ENCODE results near the gene FMO1. TPM values are rescaled to one million over a fixed set of nuclear protein-coding genes. Genes with fewer than 3 reads are reported as not detected.
"Not testable (repeated sequence)": the region's sequence is repeated elsewhere in the genome, so short reads cannot be mapped to it uniquely, and the experiment has no call there.

Gene FMO1
- total RNA-seq, 6 experiments from 2014 or later: not detected

GRCh38 chr1:171226747-171227370 lies 21.4 kb upstream of the FMO1 start:
- no peaks in the 10 kb centered on the region for H3K36me3 Mint-ChIP-seq (ENCODE audit: low read depth)
- TF ChIP-seq CTCF (IDR thresholded peaks at IDR 0.05): peak; percentile 93
- peaks cover 23% of the 10 kb centered on the region for H3K4me1 Mint-ChIP-seq (ENCODE audit: low read depth)
- no peak overlapping the region for H3K27ac Mint-ChIP-seq
- DNase-seq: peak; percentile 60
- H3K27me3 Mint-ChIP-seq (ENCODE audit: insufficient read depth): peaks cover 6% of the 10 kb centered on the region
- no peak overlapping the region for H3K4me3 Mint-ChIP-seq
- no peaks in the 10 kb centered on the region for H3K9me3 Mint-ChIP-seq

GRCh38 chr1:171231326-171231725 lies 17.0 kb upstream of the FMO1 start:
- H3K4me3 Mint-ChIP-seq: no peak overlapping the region
- H3K36me3 Mint-ChIP-seq (ENCODE audit: low read depth): no peaks in the 10 kb centered on the region
- no peak for DNase-seq
- H3K9me3 Mint-ChIP-seq: peaks cover 4% of the 10 kb centered on the region; the same call in 1 of the 2 replicates
- TF ChIP-seq CTCF (IDR thresholded peaks at IDR 0.05): no peak
- H3K27me3 Mint-ChIP-seq (ENCODE audit: insufficient read depth): peaks cover 6% of the 10 kb centered on the region
- H3K4me1 Mint-ChIP-seq (ENCODE audit: low read depth): no peaks in the 10 kb centered on the region
- no peak overlapping the region for H3K27ac Mint-ChIP-seq

GRCh38 chr1:171233183-171233582 lies 15.1 kb upstream of the FMO1 start:
- peaks cover 10% of the 10 kb centered on the region for H3K27me3 Mint-ChIP-seq (ENCODE audit: insufficient read depth)
- no peak overlapping the region for H3K27ac Mint-ChIP-seq
- no peak overlapping the region for H3K4me3 Mint-ChIP-seq
- TF ChIP-seq CTCF (IDR thresholded peaks at IDR 0.05): no peak
- no peaks in the 10 kb centered on the region for H3K36me3 Mint-ChIP-seq (ENCODE audit: low read depth)
- H3K4me1 Mint-ChIP-seq (ENCODE audit: low read depth): no peaks in the 10 kb centered on the region
- peaks cover 4% of the 10 kb centered on the region; the same call in 1 of the 2 replicates for H3K9me3 Mint-ChIP-seq
- DNase-seq: no peak

- H3K9me3 Mint-ChIP-seq: peaks cover 18% of the 10 kb centered on the region
- not testable (repeated sequence) for H3K36me3 Mint-ChIP-seq (ENCODE audit: low read depth); H3K27me3 Mint-ChIP-seq (ENCODE audit: insufficient read depth); H3K27ac Mint-ChIP-seq; DNase-seq; H3K4me3 Mint-ChIP-seq; H3K4me1 Mint-ChIP-seq (ENCODE audit: low read depth)
These were observed 12.1 kb upstream of the FMO1 start for GRCh38 chr1:171236231-171236630.

- Mint-ChIP-seq H3K9me3 (peaks cover 13% of the 10 kb centered on the region), H3K36me3 (ENCODE audit: low read depth) (no peaks in the 10 kb centered on the region), H3K4me1 (ENCODE audit: low read depth) (no peaks in the 10 kb centered on the region), H3K27ac (no peak overlapping the region), H3K27me3 (ENCODE audit: insufficient read depth) (peaks cover 10% of the 10 kb centered on the region), H3K4me3 (no peak overlapping the region)
- no peak for DNase-seq
- no peak for TF ChIP-seq CTCF (IDR thresholded peaks at IDR 0.05)
These were observed 4.4 kb upstream of the FMO1 start for GRCh38 chr1:171243878-171244277.

- Mint-ChIP-seq H3K4me1 (ENCODE audit: low read depth) (no peaks in the 10 kb centered on the region), H3K9me3 (peaks cover under 1% of the 10 kb centered on the region; the same call in 1 of the 2 replicates), H3K27ac (no peak overlapping the region), H3K27me3 (ENCODE audit: insufficient read depth) (peaks cover 6% of the 10 kb centered on the region), H3K4me3 (no peak overlapping the region), H3K36me3 (ENCODE audit: low read depth) (no peaks in the 10 kb centered on the region)
- peak; percentile 35 for DNase-seq
- TF ChIP-seq CTCF (IDR thresholded peaks at IDR 0.05): peak; percentile 82
These were observed 2.7 kb upstream of the FMO1 start for GRCh38 chr1:171245458-171246064.
